Neural progenitor cell (in vitro differentiated cells): ENCODE measurements around the gene SHTN1. TPM values are rescaled to one million over a fixed set of nuclear protein-coding genes. Genes with fewer than 3 reads are reported as not detected.

ENCODE experiments used
- DNase-seq: peaks from one replicate; pipeline ENCODE4 v3.0.0-alpha.2; 2016; ENCODE audit warnings: low spot score
- H2AFZ ChIP-seq: fragments of 200-600 bp; sonication (generic); replicated peaks from 2 replicates; pipeline ENCODE4 v1.6.1; 2016; ENCODE audit warnings: antibody characterized with exemption
- H3F3A ChIP-seq: fragments of 200-600 bp; sonication (generic); 2 replicates; pipeline ENCODE4 v1.6.1; 2016; ENCODE audit warnings: antibody characterized with exemption, low read depth
- H3K27ac ChIP-seq: fragments of 200-600 bp; sonication (generic); 2 replicates; pipeline ENCODE4 v1.5.1; 2016; ENCODE audit warnings: mild to moderate bottlenecking
- H3K27me3 ChIP-seq: fragments of 200-600 bp; sonication (generic); 2 replicates; pipeline ENCODE4 v1.6.1; 2016; ENCODE audit warnings: mild to moderate bottlenecking, moderate library complexity
- H3K36me3 ChIP-seq: fragments of 200-600 bp; sonication (generic); 2 replicates; pipeline ENCODE4 v1.5.1; 2016
- H3K4me1 ChIP-seq: fragments of 200-600 bp; sonication (generic); 2 replicates; pipeline ENCODE4 v1.6.1; 2016; ENCODE audit warnings: mixed run types
- H3K4me2 ChIP-seq: fragments of 200-600 bp; sonication (generic); 2 replicates; pipeline ENCODE4 v1.6.1; 2016
- H3K4me3 ChIP-seq: fragments of 200-600 bp; sonication (generic); 2 replicates; pipeline ENCODE4 v1.5.1; 2016
- H3K79me2 ChIP-seq: fragments of 200-600 bp; sonication (generic); 2 replicates; pipeline ENCODE4 v1.6.1; 2016; ENCODE audit warnings: low read depth
- H3K9ac ChIP-seq: fragments of 200-600 bp; sonication (generic); 2 replicates; pipeline ENCODE4 v1.6.1; 2016
- H3K9me3 ChIP-seq: fragments of 200-600 bp; sonication (generic); 2 replicates; pipeline ENCODE4 v1.5.1; 2016; ENCODE audit warnings: low read depth
- H4K20me1 ChIP-seq: fragments of 200-600 bp; sonication (generic); 2 replicates; pipeline ENCODE4 v1.6.1; 2016; ENCODE audit warnings: low read depth
- H3K27ac Mint-ChIP-seq: 3 replicates; pipeline ENCODE4 v1.8.0; 2021; ENCODE audit warnings: mixed read lengths
- H3K27me3 Mint-ChIP-seq: 2 replicates; pipeline ENCODE4 v1.8.0; 2022; ENCODE audit warnings: low read depth, mild to moderate bottlenecking, inconsistent platforms, moderate library complexity, mixed read lengths; ENCODE audit not compliant: insufficient read depth
- H3K36me3 Mint-ChIP-seq: 3 replicates; pipeline ENCODE4 v1.8.0; 2021; ENCODE audit warnings: mixed read lengths
- H3K4me1 Mint-ChIP-seq: 3 replicates; pipeline ENCODE4 v1.8.0; 2021; ENCODE audit warnings: mixed read lengths
- H3K4me3 Mint-ChIP-seq: 3 replicates; pipeline ENCODE4 v1.8.0; 2021; ENCODE audit warnings: mild to moderate bottlenecking, moderate library complexity, mixed read lengths
- H3K9me3 Mint-ChIP-seq: 3 replicates; pipeline ENCODE4 v1.8.0; 2020; ENCODE audit warnings: mixed read lengths
- EZH2 ChIP-seq: fragments of 200-600 bp; sonication (generic); IDR thresholded peaks from 2 replicates; pipeline ENCODE4 v1.6.1; 2017; ENCODE audit warnings: antibody characterized with exemption, mild to moderate bottlenecking, moderate library complexity
- EZH2phosphoT487 ChIP-seq: fragments of 200-600 bp; sonication (generic); IDR thresholded peaks from 2 replicates; pipeline ENCODE4 v1.6.1; 2017; ENCODE audit warnings: antibody characterized with exemption
- total RNA-seq: library from RNA; depleted of rRNA; stranded (reverse); fragments of >200 nt; gene quantifications from 2 replicates; pipeline ENCODE4 v1.2.3, GENCODE V29; 2015; ENCODE audit warnings: low replicate concordance
- TF ChIP-seq, protein P1 (sequence below): fragments of 200-600 bp; sonication (generic); IDR thresholded peaks from 2 replicates; pipeline ENCODE4 v1.5.1; 2017; ENCODE audit warnings: antibody characterized with exemption, mild to moderate bottlenecking

SHTN1 gene
- total RNA-seq, 1 donor from 2014 or later: 17.3 TPM

DNA sequence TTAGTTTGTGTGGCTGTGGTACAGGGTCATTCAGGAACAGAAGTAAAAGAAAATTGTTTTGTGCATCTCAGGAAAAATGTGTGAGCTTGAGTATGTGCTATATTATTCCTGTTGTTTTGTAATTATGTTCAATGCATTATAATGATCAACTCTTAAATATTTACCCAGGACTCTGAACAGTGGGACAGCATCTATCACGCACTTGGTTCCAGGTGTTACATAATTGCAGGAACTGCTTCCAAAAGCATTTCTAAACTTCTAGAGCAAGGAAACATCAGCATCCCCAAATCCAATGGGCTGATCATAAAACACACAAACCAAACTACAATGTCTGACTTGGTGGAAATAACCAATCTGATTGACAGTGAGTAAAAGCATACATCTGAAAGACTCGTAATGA, 129.1 kb downstream of the SHTN1 start:
- peaks cover 27% of the 10 kb centered on the region for H3K4me1 Mint-ChIP-seq
- no peaks in the 10 kb centered on the region for H3K36me3 ChIP-seq
- peaks cover 26% of the 10 kb centered on the region for H3F3A ChIP-seq
- TF ChIP-seq, protein P1, sequence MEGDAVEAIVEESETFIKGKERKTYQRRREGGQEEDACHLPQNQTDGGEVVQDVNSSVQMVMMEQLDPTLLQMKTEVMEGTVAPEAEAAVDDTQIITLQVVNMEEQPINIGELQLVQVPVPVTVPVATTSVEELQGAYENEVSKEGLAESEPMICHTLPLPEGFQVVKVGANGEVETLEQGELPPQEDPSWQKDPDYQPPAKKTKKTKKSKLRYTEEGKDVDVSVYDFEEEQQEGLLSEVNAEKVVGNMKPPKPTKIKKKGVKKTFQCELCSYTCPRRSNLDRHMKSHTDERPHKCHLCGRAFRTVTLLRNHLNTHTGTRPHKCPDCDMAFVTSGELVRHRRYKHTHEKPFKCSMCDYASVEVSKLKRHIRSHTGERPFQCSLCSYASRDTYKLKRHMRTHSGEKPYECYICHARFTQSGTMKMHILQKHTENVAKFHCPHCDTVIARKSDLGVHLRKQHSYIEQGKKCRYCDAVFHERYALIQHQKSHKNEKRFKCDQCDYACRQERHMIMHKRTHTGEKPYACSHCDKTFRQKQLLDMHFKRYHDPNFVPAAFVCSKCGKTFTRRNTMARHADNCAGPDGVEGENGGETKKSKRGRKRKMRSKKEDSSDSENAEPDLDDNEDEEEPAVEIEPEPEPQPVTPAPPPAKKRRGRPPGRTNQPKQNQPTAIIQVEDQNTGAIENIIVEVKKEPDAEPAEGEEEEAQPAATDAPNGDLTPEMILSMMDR: no peak
- TF ChIP-seq EZH2 (no peak), EZH2phosphoT487 (no peak)
- H3K4me1 ChIP-seq: peaks cover 30% of the 10 kb centered on the region
- H2AFZ ChIP-seq: no peak overlapping the region
- no peaks in the 10 kb centered on the region for H4K20me1 ChIP-seq
- H3K4me3 Mint-ChIP-seq: no peak overlapping the region
- no peak overlapping the region for H3K4me2 ChIP-seq
- no peak overlapping the region for H3K27ac Mint-ChIP-seq
- no peak overlapping the region for H3K4me3 ChIP-seq
- H3K36me3 Mint-ChIP-seq: peaks cover 2% of the 10 kb centered on the region
- no peak overlapping the region for H3K9ac ChIP-seq
- H3K79me2 ChIP-seq: no peaks in the 10 kb centered on the region
- no peaks in the 10 kb centered on the region for H3K27me3 Mint-ChIP-seq
- no peak overlapping the region for H3K27ac ChIP-seq
- H3K27me3 ChIP-seq: no peaks in the 10 kb centered on the region
- DNase-seq: no peak
- H3K9me3 Mint-ChIP-seq: peaks cover 5% of the 10 kb centered on the region
- no peaks in the 10 kb centered on the region for H3K9me3 ChIP-seq

DNA sequence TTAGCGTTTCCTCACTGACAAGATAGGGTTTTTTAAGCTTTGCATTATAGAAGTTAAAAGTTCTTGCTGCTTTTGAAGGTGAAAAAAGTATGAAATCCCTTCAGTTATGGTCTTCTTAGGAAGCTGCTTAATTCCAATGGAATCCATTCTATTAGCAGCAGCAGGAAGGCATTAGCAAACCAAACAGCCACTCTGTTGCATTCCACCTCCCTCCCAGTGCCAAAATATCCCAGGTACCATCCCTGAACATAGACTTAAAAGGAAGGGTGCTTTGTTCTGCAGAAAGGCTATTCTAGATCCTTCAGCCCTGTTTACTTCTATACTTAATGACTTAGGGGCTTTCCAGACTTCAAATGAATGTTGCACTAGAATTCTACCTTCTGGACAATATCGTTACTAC, 131.9 kb downstream of the SHTN1 start:
- H3K4me1 ChIP-seq: peaks cover 17% of the 10 kb centered on the region
- Mint-ChIP-seq H3K27ac (no peak overlapping the region), H3K36me3 (peaks cover 2% of the 10 kb centered on the region), H3K4me1 (peaks cover 16% of the 10 kb centered on the region), H3K9me3 (peaks cover 2% of the 10 kb centered on the region), H3K4me3 (no peak overlapping the region), H3K27me3 (no peaks in the 10 kb centered on the region)
- TF ChIP-seq, protein P1: no peak
- DNase-seq: no peak
- no peaks in the 10 kb centered on the region for H3K9me3 ChIP-seq
- H3K36me3 ChIP-seq: no peaks in the 10 kb centered on the region
- H3K27me3 ChIP-seq: no peaks in the 10 kb centered on the region
- no peaks in the 10 kb centered on the region for H3K79me2 ChIP-seq
- no peak overlapping the region for H3K9ac ChIP-seq
- no peak overlapping the region for H3K27ac ChIP-seq
- H4K20me1 ChIP-seq: no peaks in the 10 kb centered on the region
- no peak overlapping the region for H3K4me3 ChIP-seq
- H2AFZ ChIP-seq: no peak overlapping the region
- H3K4me2 ChIP-seq: no peak overlapping the region
- peaks cover 5% of the 10 kb centered on the region for H3F3A ChIP-seq

DNA sequence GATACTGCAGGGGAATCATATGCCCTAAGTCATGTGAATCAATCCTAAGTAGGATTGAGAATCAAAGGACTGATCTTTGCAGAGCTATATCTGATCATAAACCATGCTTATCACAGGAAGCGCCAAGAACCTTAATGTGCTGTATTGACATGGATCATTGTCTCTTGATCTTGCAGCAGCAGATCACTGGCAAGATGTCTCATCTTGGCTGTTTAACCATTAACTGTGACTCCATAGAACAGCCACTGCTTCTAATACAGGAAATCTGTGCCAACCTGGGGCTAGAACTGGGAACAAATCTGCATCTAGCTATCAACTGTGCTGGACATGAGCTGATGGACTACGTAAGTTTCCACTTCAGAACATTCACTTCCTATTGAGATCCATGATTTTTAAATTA, 134.0 kb downstream of the SHTN1 start:
- H3K4me1 Mint-ChIP-seq: peaks cover 22% of the 10 kb centered on the region
- Histone ChIP-seq H3K9me3 (no peaks in the 10 kb centered on the region), H2AFZ (no peak overlapping the region), H3F3A (peaks cover 5% of the 10 kb centered on the region), H3K27me3 (no peaks in the 10 kb centered on the region), H3K9ac (no peak overlapping the region), H3K36me3 (no peaks in the 10 kb centered on the region), H3K79me2 (no peaks in the 10 kb centered on the region), H3K4me1 (peaks cover 17% of the 10 kb centered on the region), H3K4me2 (no peak overlapping the region), H3K4me3 (no peak overlapping the region), H4K20me1 (no peaks in the 10 kb centered on the region), H3K27ac (no peak overlapping the region)
- no peak for DNase-seq
- no peak for TF ChIP-seq EZH2
- TF ChIP-seq, protein P1: no peak
- no peak for TF ChIP-seq EZH2phosphoT487
- peaks cover 2% of the 10 kb centered on the region for H3K36me3 Mint-ChIP-seq
- no peak overlapping the region for H3K4me3 Mint-ChIP-seq
- peaks cover 2% of the 10 kb centered on the region for H3K9me3 Mint-ChIP-seq
- no peaks in the 10 kb centered on the region for H3K27me3 Mint-ChIP-seq
- H3K27ac Mint-ChIP-seq: no peak overlapping the region

DNA sequence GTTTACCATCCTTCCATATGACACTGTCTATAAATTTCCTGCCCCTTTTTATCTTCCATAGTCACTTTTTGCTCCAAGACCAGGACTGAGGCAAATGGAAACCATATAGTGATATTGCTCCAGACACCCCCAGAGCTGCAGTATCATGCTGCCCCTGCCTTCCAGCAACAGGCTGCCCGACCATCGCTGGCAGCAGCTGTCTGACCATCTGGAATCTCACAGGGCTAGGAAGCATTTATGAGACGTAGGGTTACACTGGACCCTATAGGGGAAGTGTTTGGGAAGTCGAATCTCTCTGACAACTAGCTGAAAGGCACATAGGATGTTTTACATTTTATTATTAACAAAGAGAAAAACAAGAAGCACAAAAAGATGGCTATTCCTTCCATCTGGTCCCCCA, 136.3 kb downstream of the SHTN1 start:
- Mint-ChIP-seq H3K4me3 (no peak overlapping the region), H3K4me1 (peaks cover 20% of the 10 kb centered on the region), H3K27ac (no peak overlapping the region), H3K27me3 (no peaks in the 10 kb centered on the region), H3K9me3 (peaks cover 2% of the 10 kb centered on the region), H3K36me3 (peaks cover 2% of the 10 kb centered on the region)
- no peak for DNase-seq
- no peaks in the 10 kb centered on the region for H3K36me3 ChIP-seq
- peaks cover 16% of the 10 kb centered on the region for H3K4me1 ChIP-seq
- no peak overlapping the region for H3K27ac ChIP-seq
- no peak overlapping the region for H3K9ac ChIP-seq
- H3F3A ChIP-seq: peaks cover 5% of the 10 kb centered on the region
- no peak overlapping the region for H3K4me3 ChIP-seq
- no peak overlapping the region for H2AFZ ChIP-seq
- TF ChIP-seq, protein P1: no peak
- TF ChIP-seq EZH2 (no peak), EZH2phosphoT487 (no peak)
- no peaks in the 10 kb centered on the region for H3K79me2 ChIP-seq
- no peaks in the 10 kb centered on the region for H4K20me1 ChIP-seq
- H3K9me3 ChIP-seq: no peaks in the 10 kb centered on the region
- H3K27me3 ChIP-seq: no peaks in the 10 kb centered on the region
- no peak overlapping the region for H3K4me2 ChIP-seq
